ENCODE results near the gene MUC20. TPM values are rescaled to one million over a fixed set of nuclear protein-coding genes. Genes with fewer than 3 reads are reported as not detected.
"Not testable (repeated sequence)": the region's sequence is repeated elsewhere in the genome, so short reads cannot be mapped to it uniquely, and the experiment has no call there.

The MUC20 gene, protein sequence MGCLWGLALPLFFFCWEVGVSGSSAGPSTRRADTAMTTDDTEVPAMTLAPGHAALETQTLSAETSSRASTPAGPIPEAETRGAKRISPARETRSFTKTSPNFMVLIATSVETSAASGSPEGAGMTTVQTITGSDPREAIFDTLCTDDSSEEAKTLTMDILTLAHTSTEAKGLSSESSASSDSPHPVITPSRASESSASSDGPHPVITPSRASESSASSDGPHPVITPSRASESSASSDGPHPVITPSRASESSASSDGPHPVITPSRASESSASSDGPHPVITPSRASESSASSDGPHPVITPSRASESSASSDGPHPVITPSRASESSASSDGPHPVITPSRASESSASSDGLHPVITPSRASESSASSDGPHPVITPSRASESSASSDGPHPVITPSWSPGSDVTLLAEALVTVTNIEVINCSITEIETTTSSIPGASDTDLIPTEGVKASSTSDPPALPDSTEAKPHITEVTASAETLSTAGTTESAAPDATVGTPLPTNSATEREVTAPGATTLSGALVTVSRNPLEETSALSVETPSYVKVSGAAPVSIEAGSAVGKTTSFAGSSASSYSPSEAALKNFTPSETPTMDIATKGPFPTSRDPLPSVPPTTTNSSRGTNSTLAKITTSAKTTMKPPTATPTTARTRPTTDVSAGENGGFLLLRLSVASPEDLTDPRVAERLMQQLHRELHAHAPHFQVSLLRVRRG
- polyA plus RNA-seq (2011; rRNA removed) (0.17 and 0.48 TPM in 2 replicates), polyA minus RNA-seq (2011; rRNA and poly(A)+ RNA removed) (0.26 and 0.57 TPM in 2 replicates)

DNA sequence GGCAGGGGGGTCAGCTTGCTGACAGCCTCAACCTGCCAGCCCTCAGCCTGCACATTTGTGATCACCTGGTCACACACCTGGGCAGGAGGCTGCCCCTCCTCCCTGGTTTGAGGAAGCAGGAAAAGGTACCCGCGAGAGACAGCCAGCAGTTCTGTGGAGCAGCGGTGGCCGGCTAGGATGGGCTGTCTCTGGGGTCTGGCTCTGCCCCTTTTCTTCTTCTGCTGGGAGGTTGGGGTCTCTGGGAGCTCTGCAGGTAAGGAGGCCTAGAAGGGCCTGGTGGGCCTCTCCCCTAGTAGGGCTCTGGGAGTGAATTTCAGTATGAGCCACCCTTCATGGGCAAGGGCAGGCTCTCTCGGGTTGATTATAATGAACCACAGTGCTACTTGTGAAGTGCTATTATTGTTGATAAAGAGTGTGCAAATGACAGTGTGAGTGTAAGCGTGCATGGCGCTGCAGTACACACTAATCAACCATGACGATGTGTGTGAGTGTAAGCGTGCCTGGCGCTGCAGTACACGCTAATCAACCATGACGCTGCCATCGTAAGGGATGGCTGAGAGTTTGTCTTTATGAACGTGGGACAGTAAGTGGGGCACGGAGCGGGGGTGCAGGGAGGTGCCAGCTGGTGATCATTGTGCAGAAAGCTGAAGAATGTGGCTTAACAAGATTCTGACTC is at the start of gene MUC20:
MUC20 (plus strand) TSS at position 148 of the 676 bp plus-strand sequence; CDS start at position 178, 30 bp downstream.
- POLR2A ChIA-PET; DNase-seq (ENCODE audit: low read depth); H3K4me3 ChIP-seq (ENCODE audit: low read depth, low read length); H3K36me3 ChIP-seq (ENCODE audit: control insufficient read depth, insufficient read depth, low read length); H3K27me3 ChIP-seq (ENCODE audit: control insufficient read depth, insufficient read depth, low read length): not testable (repeated sequence)
- CTCF ChIA-PET: interaction anchor here (0.7 to 1.4 kb wide), 2 partner anchors 13 to 139 kb away, joined by 3 to 5 read pairs; no protein-coding TSS in a partner anchor

DNA sequence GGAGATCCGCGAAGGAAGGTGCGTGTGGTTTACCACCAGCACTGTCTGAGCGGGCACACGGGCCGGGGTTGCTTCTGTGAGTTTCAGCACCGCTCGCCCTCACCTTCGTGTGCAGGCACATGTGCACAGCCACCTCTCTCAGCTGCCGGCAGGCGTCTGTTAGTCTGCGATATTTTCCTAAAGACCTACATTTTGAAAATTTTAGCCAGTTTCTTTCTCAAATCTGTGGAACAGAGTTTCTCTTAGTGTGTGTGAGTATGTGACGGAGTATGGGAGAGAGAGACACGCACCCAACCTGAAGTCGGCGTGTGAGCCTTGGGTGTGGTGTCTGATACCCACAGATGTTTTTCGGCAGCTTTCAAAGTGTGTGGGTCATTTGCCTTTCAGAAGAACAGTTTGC is 49.5 kb upstream of the MUC20 start:
- POLR2A ChIA-PET; H3K4me3 ChIP-seq (ENCODE audit: low read depth, low read length); H3K27me3 ChIP-seq (ENCODE audit: control insufficient read depth, insufficient read depth, low read length); DNase-seq (ENCODE audit: low read depth); CTCF ChIA-PET: not testable (repeated sequence)
- peaks cover 15% of the 10 kb centered on the region for H3K36me3 ChIP-seq (ENCODE audit: control insufficient read depth, insufficient read depth, low read length)

DNA sequence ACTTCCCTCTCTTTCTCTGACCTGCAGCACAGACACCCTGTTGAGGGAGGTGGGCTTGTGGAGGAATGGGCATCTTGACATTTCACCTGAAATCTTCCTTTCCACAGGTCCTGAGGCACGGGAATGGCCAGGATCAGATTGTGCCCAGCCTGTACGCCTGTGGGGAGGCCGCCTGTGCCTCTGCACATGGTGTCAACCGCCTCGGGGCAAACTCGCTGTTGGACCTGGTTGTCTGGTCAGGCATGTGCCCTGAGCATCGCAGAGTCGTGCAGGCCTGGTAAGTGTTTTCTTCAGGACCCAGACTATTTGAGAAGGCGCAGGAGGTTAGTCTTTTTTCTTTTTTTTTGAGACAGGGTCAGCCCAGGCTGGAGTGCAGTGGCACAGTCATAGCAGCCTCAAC is 47.1 kb upstream of the MUC20 start:
- H3K4me3 ChIP-seq (ENCODE audit: low read depth, low read length); CTCF ChIA-PET; DNase-seq (ENCODE audit: low read depth); H3K27me3 ChIP-seq (ENCODE audit: control insufficient read depth, insufficient read depth, low read length); POLR2A ChIA-PET: not testable (repeated sequence)
- H3K36me3 ChIP-seq (ENCODE audit: control insufficient read depth, insufficient read depth, low read length): peaks cover 18% of the 10 kb centered on the region

DNA sequence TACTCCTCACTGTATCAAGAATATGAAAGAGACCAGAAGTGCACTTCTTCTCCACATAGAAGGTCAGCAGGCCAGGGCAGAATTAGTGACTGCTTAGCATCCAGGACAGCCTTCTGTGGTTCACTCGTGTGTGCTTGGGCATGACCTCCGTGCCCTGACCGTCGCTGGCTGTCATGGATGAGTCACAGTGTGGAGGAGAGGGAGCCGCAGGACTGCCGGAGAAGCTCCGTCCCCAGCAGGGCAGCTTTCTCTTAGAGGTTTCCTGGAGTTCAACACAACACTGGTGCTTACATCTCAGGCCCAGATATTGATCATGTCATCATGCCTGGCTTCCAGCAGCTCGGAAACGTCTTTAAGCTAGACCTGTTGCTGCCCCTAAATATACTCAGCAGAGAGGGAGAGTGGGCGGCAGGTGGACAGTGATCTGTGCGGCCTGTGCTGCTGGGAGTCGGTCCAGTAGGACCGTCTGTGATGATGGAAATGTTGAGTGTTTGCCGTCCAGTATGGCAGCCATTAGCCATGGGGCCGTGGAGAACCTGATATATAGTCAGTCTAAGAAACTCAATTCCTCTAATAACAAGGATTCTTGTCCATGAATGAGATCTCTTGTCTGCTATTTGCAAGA is 42.3 kb upstream of the MUC20 start:
- H3K4me3 ChIP-seq (ENCODE audit: low read depth, low read length); POLR2A ChIA-PET; CTCF ChIA-PET; DNase-seq (ENCODE audit: low read depth); H3K27me3 ChIP-seq (ENCODE audit: control insufficient read depth, insufficient read depth, low read length): not testable (repeated sequence)
- peaks cover 19% of the 10 kb centered on the region for H3K36me3 ChIP-seq (ENCODE audit: control insufficient read depth, insufficient read depth, low read length)

DNA sequence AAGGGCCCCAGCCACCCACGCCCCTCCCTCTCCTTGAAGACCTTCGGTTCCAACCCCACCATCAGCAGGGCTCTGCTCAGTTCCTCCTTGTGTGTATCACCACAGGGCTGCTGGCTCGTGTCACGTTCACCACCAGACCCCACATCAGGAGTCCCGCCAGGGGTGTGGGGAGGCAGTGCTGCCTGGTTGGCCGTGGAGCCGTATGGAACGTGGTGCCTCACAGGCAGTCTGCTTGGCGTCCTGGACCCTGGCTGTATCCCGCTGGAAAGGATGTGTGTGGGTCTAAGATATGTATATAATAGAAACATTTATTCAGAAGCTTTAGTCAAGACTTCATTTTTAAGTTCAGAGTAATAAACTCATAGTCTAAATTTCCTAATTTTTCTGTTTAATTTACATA is 40.1 kb upstream of the MUC20 start:
- CTCF ChIA-PET; H3K27me3 ChIP-seq (ENCODE audit: control insufficient read depth, insufficient read depth, low read length); POLR2A ChIA-PET; DNase-seq (ENCODE audit: low read depth); H3K4me3 ChIP-seq (ENCODE audit: low read depth, low read length): not testable (repeated sequence)
- H3K36me3 ChIP-seq (ENCODE audit: control insufficient read depth, insufficient read depth, low read length): peaks cover 19% of the 10 kb centered on the region

DNA sequence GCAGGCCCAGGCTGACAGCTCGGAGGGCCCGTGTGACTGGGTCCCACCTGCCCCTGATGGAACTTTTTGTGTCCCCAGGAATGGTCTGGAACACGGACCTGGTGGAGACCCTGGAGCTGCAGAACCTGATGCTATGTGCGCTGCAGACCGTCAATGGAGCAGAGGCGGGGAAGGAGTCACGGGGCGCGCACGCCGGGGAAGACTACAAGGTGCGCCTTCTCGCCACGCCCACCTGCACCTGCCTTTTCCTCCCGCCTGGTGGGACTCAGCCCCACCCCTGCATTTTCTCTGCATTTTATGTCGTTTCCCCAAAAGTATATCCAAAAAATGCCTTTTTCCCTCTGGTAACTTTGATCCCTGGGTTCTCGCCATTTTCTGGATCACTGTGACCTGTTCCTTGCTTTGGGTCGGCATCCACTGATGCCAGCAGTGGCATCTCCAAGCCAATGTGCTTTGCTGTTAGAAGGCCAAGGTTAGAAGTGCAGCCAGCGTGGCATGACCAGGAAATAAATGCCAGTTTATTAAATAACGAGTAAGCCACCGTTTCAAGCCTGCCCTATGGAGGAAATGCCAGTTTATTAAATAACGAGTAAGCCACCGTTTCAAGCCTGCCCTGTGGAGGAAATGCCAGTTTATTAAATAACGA is 39.2 kb upstream of the MUC20 start:
- H3K4me3 ChIP-seq (ENCODE audit: low read depth, low read length); H3K27me3 ChIP-seq (ENCODE audit: control insufficient read depth, insufficient read depth, low read length); CTCF ChIA-PET; POLR2A ChIA-PET; DNase-seq (ENCODE audit: low read depth): not testable (repeated sequence)
- H3K36me3 ChIP-seq (ENCODE audit: control insufficient read depth, insufficient read depth, low read length): peaks cover 22% of the 10 kb centered on the region

DNA sequence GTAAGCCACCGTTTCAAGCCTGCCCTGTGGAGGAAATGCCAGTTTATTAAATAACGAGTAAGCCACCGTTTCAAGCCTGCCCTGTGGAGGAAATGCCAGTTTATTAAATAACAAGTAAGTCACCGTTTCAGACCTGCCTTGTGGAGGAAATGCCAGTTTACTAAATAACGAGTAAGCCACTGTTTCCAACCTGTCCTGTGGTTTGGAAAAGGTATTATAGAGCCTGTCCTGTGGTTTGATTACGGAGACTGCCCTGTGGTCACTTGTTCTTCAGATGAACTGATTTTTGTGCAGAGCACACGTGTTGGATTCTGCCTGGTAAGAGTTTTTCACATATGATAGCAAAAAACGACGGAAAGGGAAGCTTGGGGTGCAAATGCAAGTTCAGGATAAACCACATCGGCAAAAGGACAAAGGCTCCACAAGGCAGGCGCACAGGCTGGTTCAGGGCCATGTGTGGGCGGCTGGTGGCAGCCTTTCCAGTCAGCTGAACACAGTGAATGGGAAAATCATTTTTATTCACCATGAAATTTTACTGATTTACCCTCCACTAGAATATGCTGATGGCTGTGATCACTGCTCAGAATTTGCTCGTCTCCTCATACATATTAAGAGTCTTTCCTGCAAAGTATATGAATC is 38.6 kb upstream of the MUC20 start:
- CTCF ChIA-PET; H3K4me3 ChIP-seq (ENCODE audit: low read depth, low read length); POLR2A ChIA-PET; H3K27me3 ChIP-seq (ENCODE audit: control insufficient read depth, insufficient read depth, low read length); DNase-seq (ENCODE audit: low read depth): not testable (repeated sequence)
- peaks cover 22% of the 10 kb centered on the region for H3K36me3 ChIP-seq (ENCODE audit: control insufficient read depth, insufficient read depth, low read length)

DNA sequence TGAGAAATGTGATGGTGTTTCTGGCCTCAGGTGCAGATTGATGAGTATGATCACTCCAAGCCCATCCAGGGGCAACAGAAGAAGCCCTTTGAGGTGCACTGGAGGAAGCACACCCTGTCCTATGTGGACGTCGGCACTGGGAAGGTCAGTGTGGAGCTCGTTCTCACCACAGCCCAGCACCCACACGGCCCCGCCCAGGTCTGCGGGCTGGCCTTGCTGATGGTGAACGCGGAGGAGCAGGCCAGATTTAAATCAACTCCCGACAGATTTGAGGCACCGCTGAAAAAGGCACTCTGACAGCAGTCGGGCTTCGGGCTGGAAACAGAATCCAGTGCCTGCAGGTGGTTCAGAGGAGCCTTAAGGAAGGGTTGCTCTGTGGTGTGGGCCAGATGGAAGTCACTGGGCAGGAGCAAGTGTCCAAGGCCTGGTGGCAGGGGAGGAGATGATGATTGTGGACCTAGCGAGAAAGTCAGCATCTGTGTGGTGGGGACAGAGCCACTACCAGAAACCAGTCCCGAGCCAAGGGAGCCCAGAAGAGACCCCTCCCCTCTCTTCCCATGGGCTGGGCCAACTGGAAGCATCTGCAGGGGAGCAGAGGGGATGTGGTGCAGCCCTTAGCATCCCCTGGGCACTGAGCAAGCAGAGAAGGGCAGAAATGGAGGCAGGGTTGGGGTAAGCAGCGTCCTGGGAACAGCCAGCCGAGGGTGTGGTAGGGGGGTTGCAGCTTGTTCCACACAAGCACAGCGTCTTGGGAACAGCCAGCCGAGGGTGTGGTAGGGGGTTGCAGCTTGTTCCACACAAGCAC is 36.9 kb upstream of the MUC20 start:
- H3K27me3 ChIP-seq (ENCODE audit: control insufficient read depth, insufficient read depth, low read length); CTCF ChIA-PET; H3K4me3 ChIP-seq (ENCODE audit: low read depth, low read length); POLR2A ChIA-PET; DNase-seq (ENCODE audit: low read depth): not testable (repeated sequence)
- peaks cover 17% of the 10 kb centered on the region for H3K36me3 ChIP-seq (ENCODE audit: control insufficient read depth, insufficient read depth, low read length)

DNA sequence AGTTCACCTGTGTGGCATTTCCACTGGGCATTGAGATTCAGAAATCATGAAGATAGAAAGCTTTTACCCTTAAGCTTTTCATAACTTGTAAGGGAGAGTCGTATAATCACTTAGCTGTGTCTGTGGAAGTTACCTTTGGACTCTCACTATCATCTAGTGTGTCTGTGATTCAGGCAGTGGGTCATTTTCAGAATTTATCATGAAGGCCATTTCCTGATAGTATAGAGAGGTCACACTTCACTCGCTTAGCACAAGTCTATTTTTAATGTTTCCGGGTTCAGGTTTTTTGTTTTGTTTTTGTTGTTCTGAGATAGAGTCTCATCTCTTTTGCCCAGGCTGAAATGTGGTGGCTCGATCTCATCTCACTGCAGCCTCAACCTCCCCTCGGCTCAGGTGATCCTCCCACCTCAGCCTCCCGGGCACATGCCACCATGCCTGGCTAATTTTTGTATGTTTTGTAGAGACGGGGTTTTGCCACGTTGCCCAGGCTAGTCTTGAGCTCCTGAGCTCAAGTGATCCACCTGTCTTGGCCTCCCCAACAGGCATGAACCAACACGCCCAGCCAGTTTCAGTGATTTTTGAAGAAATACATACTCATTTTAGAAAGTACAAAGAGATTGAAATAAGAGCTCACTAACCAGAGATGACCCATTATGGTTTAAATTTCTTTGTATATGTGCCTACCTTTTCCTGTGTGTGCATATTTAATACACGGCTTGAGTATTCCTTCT is 36.1 kb upstream of the MUC20 start:
- CTCF ChIA-PET; H3K27me3 ChIP-seq (ENCODE audit: control insufficient read depth, insufficient read depth, low read length); H3K4me3 ChIP-seq (ENCODE audit: low read depth, low read length); DNase-seq (ENCODE audit: low read depth); POLR2A ChIA-PET: not testable (repeated sequence)
- peaks cover 20% of the 10 kb centered on the region for H3K36me3 ChIP-seq (ENCODE audit: control insufficient read depth, insufficient read depth, low read length)

DNA sequence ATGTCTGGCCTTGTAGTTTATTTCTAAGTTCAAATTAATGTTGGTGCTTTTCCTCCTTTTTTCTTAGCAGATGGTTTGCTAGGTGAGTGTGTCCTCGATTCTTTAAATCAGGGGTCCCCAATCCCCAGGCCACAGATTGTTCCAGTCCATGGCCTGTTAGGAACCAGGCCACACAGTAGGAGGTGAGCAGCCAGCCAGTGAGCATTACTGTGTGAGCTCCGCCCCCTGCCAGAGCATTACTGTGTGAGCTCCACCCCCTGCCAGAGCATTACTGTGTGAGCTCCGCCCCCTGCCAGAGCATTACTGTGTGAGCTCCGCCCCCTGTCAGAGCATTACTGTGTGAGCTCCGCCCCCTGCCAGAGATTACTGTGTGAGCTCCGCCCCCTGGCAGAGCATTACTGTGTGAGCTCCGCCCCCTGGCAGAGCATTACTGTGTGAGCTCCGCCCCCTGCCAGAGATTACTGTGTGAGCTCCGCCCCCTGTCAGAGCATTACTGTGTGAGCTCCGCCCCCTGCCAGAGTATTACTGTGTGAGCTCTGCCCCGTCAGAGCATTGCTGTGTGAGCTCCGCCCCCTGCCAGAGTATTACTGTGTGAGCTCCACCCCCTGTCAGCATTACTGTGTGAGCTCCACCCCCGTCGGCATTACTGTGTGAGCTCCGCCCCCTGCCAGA is 34.1 kb upstream of the MUC20 start:
- POLR2A ChIA-PET; DNase-seq (ENCODE audit: low read depth); H3K27me3 ChIP-seq (ENCODE audit: control insufficient read depth, insufficient read depth, low read length); H3K4me3 ChIP-seq (ENCODE audit: low read depth, low read length): not testable (repeated sequence)
- H3K36me3 ChIP-seq (ENCODE audit: control insufficient read depth, insufficient read depth, low read length): peaks cover 18% of the 10 kb centered on the region
- CTCF ChIA-PET: interaction anchor here (0.6 kb wide), 1 partner anchor 127 kb away, joined by 3 read pairs; no protein-coding TSS in a partner anchor

Measured in BJ (cell line).